Transverse colon (tissue), 4 donors: ENCODE results near the gene WDFY3.

ENCODE experiments used
- CTCF ChIP-seq, 5 experiments: fragments of 200-600 bp in 3 of 5; fragments of 450-650 bp in 2 of 5; sonication (generic) in 3 of 5; IDR thresholded peaks; 1 replicate in 2 of 5; 2 replicates in 3 of 5; pipeline ENCODE4 v1.5.1; 2016 to 2017; ENCODE audit warnings: antibody characterized with exemption in 5 of 5, inconsistent platforms in 3 of 5, mild to moderate bottlenecking in 2 of 5, moderate library complexity in 1 of 5
- EP300 ChIP-seq: sonication (generic); formaldehyde crosslinking; IDR thresholded peaks from one replicate; pipeline ENCODE4 v1.6.1; 2017; ENCODE audit warnings: antibody characterized with exemption, low read depth
- POLR2A ChIP-seq: fragments of 450-650 bp; IDR thresholded peaks from one replicate; pipeline ENCODE4 v1.6.1; 2016; ENCODE audit warnings: antibody characterized with exemption, mild to moderate bottlenecking, moderate library complexity
- POLR2AphosphoS5 ChIP-seq, 3 donors: sonication (generic); formaldehyde crosslinking; IDR thresholded peaks; one replicate each; pipeline ENCODE4 v1.6.1; 2016; ENCODE audit warnings: antibody characterized with exemption in 3 of 3

DNA sequence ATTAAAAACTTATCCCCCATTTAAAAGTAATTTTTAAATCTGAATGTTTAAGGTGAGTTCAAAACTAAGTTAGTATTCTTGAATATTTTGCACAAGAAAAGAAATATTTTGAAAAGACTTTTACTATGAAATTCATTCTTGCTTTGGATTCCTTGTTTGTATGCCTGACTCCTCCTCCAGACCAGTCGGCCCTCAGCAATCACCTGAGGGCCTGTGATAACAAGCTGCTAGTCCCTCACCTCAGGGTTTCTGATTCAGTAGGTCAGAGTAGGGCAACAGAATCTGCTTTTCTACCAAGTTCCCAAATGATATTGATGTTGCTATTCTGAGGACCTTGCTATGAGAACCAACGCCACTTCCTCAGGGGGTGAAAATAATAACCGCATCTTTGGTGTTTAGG is 228.8 kb downstream of the WDFY3 start:
- TF ChIP-seq POLR2A: no peak
- TF ChIP-seq CTCF (IDR thresholded peaks at IDR 0.05): no peak
- TF ChIP-seq EP300: no peak
- no peak for TF ChIP-seq POLR2AphosphoS5 (IDR thresholded peaks at IDR 0.05)
